Measurements from ENCODE around the gene NOP53.
"Not testable (repeated sequence)": the region's sequence is repeated elsewhere in the genome, so short reads cannot be mapped to it uniquely, and the experiment has no call there.

Gene NOP53

GRCh38 chr19:47711652-47712242 is 33.6 kb upstream of the NOP53 start:
- Histone ChIP-seq H3K4me3 (no peak overlapping the region), H3K27ac (no peak overlapping the region)
- TF ChIP-seq, protein P1, sequence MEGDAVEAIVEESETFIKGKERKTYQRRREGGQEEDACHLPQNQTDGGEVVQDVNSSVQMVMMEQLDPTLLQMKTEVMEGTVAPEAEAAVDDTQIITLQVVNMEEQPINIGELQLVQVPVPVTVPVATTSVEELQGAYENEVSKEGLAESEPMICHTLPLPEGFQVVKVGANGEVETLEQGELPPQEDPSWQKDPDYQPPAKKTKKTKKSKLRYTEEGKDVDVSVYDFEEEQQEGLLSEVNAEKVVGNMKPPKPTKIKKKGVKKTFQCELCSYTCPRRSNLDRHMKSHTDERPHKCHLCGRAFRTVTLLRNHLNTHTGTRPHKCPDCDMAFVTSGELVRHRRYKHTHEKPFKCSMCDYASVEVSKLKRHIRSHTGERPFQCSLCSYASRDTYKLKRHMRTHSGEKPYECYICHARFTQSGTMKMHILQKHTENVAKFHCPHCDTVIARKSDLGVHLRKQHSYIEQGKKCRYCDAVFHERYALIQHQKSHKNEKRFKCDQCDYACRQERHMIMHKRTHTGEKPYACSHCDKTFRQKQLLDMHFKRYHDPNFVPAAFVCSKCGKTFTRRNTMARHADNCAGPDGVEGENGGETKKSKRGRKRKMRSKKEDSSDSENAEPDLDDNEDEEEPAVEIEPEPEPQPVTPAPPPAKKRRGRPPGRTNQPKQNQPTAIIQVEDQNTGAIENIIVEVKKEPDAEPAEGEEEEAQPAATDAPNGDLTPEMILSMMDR (IDR thresholded peaks at IDR 0.05) = no peak
- DNase-seq (ENCODE audit: low spot score) = no peak

- TF ChIP-seq, protein P1 (IDR thresholded peaks at IDR 0.05) = peak; percentile 94
- peak within 1 kb of the TSS; percentile 94 for H3K4me3 ChIP-seq
- peak within 1 kb of the TSS; percentile 90 to 99 for H3K27ac ChIP-seq
- peak; percentile 82 for DNase-seq (ENCODE audit: low spot score)
These were observed 32.0 kb upstream of the NOP53 start, which contains the start of gene EHD2 for GRCh38 chr19:47713046-47714021. EHD2 (plus strand) TSS chr19:47713422; CDS start chr19:47716613, 3,191 bp downstream.

GRCh38 chr19:47714339-47714738 is 31.0 kb upstream of the NOP53 start:
- H3K27ac ChIP-seq = peak overlapping the region; percentile 90 to 99
- H3K4me3 ChIP-seq = peak overlapping the region; percentile 94
- no peak for DNase-seq (ENCODE audit: low spot score)
- TF ChIP-seq, protein P1 (IDR thresholded peaks at IDR 0.05) = no peak

GRCh38 chr19:47714855-47715254 is 30.5 kb upstream of the NOP53 start:
- DNase-seq (ENCODE audit: low spot score) = not testable (repeated sequence)
- Histone ChIP-seq H3K27ac (peak overlapping the region; percentile 90 to 99), H3K4me3 (peak overlapping the region; percentile 94)

- TF ChIP-seq, protein P1 (IDR thresholded peaks at IDR 0.05) = no peak
- Histone ChIP-seq H3K27ac (peak overlapping the region in 1 of 2 donors; percentile 96), H3K4me3 (peak overlapping the region; percentile 58)
- DNase-seq (ENCODE audit: low spot score) = no peak
These were observed 28.9 kb upstream of the NOP53 start for GRCh38 chr19:47716270-47716937.

- DNase-seq (ENCODE audit: low spot score) = not testable (repeated sequence)
- H3K27ac ChIP-seq = peak overlapping the region; percentile 92 to 96
- peak overlapping the region; percentile 67 for H3K4me3 ChIP-seq
These were observed 26.8 kb upstream of the NOP53 start for GRCh38 chr19:47718415-47719046.

DNA sequence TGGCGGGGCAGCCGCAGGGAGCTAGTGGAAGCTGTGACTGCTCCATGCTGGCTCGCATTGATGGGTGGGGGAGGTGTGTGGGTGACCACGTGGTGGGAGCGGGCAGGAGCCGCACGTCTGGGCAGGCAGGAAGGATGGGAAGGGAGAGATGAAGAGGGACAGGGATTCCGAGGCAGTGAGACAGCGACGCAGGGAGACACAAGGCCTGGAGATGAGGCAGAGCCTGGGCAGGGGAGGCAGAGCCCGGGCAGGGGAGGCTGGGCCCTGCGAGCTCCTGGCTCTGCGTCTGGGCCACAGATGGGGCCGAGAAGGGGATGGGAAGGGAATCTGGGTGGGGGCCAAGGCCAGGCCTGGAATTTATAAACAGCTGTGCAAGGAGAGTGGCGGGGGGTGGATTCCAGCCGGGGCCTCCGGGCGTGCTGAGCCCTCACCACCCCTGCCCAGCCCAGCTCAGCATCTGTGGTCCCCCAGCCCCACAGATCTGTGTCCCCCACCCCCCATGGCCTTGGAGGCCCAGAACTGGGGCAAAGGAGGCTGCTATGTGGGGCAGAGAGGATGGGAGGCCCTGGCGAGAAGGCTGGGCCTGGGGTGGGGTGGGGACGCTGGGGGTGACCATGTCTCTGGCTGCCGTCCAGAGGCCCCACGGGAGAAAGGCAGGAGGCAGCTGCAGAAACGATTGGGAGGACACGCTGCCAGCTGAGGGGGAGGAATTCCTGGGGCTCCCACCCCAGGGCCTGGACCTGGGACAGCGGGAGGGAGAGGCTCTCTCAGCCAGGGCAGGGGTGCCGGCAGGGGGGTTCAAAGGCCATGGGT is 26.1 kb upstream of the NOP53 start:
- H3K27ac ChIP-seq = peak overlapping the region; percentile 92 to 96
- H3K4me3 ChIP-seq = peak overlapping the region; percentile 67
- peak; percentile 94 for DNase-seq (ENCODE audit: low spot score)
- TF ChIP-seq, protein P1 (IDR thresholded peaks at IDR 0.05) = no peak
